ENCODE results near the gene ITGB4.
"Not testable (repeated sequence)": the region's sequence is repeated elsewhere in the genome, so short reads cannot be mapped to it uniquely, and the experiment has no call there.

ITGB4 gene

DNA sequence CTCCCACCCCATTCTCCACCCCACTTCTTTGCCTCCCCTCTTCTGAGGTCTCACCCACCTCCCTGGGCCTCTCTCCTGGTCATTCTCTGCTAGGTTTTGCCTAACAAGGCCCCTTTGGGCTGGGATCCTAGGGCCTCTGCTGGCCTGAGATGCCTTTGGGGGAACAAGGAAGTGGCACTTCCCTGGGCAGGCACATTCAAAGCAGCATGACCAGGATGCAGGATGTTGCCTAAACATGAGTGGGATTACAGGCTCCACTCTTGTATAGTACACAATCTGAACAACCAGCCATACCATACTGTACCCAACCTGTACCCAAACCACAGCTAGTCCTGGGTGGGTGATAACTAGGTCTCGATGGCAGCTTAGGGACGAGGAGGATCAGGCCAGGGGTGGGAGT is 34.7 kb downstream of the ITGB4 start:
- H3K4me3 ChIP-seq (ENCODE audit: low read depth, low read length), result no peak overlapping the region
- TF ChIP-seq, protein P1, sequence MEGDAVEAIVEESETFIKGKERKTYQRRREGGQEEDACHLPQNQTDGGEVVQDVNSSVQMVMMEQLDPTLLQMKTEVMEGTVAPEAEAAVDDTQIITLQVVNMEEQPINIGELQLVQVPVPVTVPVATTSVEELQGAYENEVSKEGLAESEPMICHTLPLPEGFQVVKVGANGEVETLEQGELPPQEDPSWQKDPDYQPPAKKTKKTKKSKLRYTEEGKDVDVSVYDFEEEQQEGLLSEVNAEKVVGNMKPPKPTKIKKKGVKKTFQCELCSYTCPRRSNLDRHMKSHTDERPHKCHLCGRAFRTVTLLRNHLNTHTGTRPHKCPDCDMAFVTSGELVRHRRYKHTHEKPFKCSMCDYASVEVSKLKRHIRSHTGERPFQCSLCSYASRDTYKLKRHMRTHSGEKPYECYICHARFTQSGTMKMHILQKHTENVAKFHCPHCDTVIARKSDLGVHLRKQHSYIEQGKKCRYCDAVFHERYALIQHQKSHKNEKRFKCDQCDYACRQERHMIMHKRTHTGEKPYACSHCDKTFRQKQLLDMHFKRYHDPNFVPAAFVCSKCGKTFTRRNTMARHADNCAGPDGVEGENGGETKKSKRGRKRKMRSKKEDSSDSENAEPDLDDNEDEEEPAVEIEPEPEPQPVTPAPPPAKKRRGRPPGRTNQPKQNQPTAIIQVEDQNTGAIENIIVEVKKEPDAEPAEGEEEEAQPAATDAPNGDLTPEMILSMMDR (IDR thresholded peaks at IDR 0.05; ENCODE audit: insufficient read depth, low read depth, low read length, missing control alignments), result no peak
- no peak for DNase-seq (ENCODE audit: low read depth)

GRCh38 chr17:75756451-75757085 is 35.3 kb downstream of the ITGB4 start:
- no peak for DNase-seq (ENCODE audit: low read depth)
- no peak overlapping the region for H3K4me3 ChIP-seq (ENCODE audit: low read depth, low read length)
- TF ChIP-seq, protein P1 (IDR thresholded peaks at IDR 0.05; ENCODE audit: insufficient read depth, low read depth, low read length, missing control alignments), result no peak

DNA sequence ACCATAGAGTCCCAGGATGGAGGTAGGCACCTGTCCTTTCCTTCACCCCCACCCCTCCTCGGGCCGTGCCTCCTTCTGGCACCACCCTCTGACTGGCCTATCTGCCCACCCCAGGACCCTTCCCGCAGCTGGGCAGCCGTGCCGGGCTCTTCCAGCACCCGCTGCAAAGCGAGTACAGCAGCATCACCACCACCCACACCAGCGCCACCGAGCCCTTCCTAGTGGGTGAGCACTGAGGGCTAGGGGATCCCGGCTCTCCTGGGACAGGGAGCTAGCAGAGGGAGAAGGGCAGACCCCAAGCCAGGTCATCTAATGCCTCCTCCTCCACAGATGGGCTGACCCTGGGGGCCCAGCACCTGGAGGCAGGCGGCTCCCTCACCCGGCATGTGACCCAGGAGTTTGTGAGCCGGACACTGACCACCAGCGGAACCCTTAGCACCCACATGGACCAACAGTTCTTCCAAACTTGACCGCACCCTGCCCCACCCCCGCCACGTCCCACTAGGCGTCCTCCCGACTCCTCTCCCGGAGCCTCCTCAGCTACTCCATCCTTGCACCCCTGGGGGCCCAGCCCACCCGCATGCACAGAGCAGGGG is 35.9 kb downstream of the ITGB4 start:
- TF ChIP-seq, protein P1 (IDR thresholded peaks at IDR 0.05; ENCODE audit: insufficient read depth, low read depth, low read length, missing control alignments), result no peak
- DNase-seq (ENCODE audit: low read depth), result no peak

GRCh38 chr17:75758131-75758905 is 37.1 kb downstream of the ITGB4 start:
- DNase-seq (ENCODE audit: low read depth), result no peak
- TF ChIP-seq, protein P1 (IDR thresholded peaks at IDR 0.05; ENCODE audit: insufficient read depth, low read depth, low read length, missing control alignments), result peak; percentile 8
- no peak overlapping the region for H3K4me3 ChIP-seq (ENCODE audit: low read depth, low read length)

More for the DNA sequence above, 35.9 kb downstream of the ITGB4 start:
- H3K4me3 ChIP-seq (ENCODE audit: low read depth, low read length), result no peak overlapping the region

GRCh38 chr17:75759457-75759856 is 38.2 kb downstream of the ITGB4 start:
- no peak overlapping the region for H3K4me3 ChIP-seq (ENCODE audit: low read depth, low read length)
- no peak for DNase-seq (ENCODE audit: low read depth)
- TF ChIP-seq, protein P1 (IDR thresholded peaks at IDR 0.05; ENCODE audit: insufficient read depth, low read depth, low read length, missing control alignments), result no peak

GRCh38 chr17:75759978-75760640 is 38.9 kb downstream of the ITGB4 start:
- H3K4me3 ChIP-seq (ENCODE audit: low read depth, low read length); DNase-seq (ENCODE audit: low read depth): not testable (repeated sequence)
